Karpas-422 (cell line): ENCODE results near the gene LETMD1. TPM values are rescaled to one million over a fixed set of nuclear protein-coding genes. Genes with fewer than 3 reads are reported as not detected.
"Not testable (repeated sequence)": the region's sequence is repeated elsewhere in the genome, so short reads cannot be mapped to it uniquely, and the experiment has no call there.

ENCODE experiments used
- DNase-seq: peaks from one replicate; pipeline ENCODE4 v3.0.0-alpha.2; 2015
- H2AFZ ChIP-seq: fragments of 200-600 bp; sonication (generic); 2 replicates; pipeline ENCODE4 v1.6.1; 2014; ENCODE audit warnings: antibody characterized with exemption, low read length, mixed read lengths
- H3K27ac ChIP-seq: fragments of 200-600 bp; sonication (generic); 2 replicates; pipeline ENCODE4 v1.5.1; 2014; ENCODE audit warnings: mild to moderate bottlenecking, low read length, moderate library complexity
- H3K27me3 ChIP-seq: fragments of 200-600 bp; sonication (generic); 2 replicates; pipeline ENCODE4 v1.6.1; 2014; ENCODE audit warnings: low read length, mixed read lengths
- H3K36me3 ChIP-seq: fragments of 200-600 bp; sonication (generic); 2 replicates; pipeline ENCODE4 v1.6.1; 2014; ENCODE audit warnings: low read length, mixed read lengths; ENCODE audit not compliant: insufficient read depth
- H3K4me1 ChIP-seq: fragments of 200-600 bp; sonication (generic); 2 replicates; pipeline ENCODE4 v1.6.1; 2014; ENCODE audit warnings: mild to moderate bottlenecking, low read length, mixed read lengths
- H3K4me2 ChIP-seq: fragments of 200-600 bp; sonication (generic); 2 replicates; pipeline ENCODE4 v1.6.1; 2014; ENCODE audit warnings: low read length, low read depth, mild to moderate bottlenecking; ENCODE audit not compliant: poor library complexity, severe bottlenecking
- H3K4me3 ChIP-seq: fragments of 200-600 bp; sonication (generic); 2 replicates; pipeline ENCODE4 v1.5.1; 2014; ENCODE audit warnings: mild to moderate bottlenecking, antibody characterized with exemption, low read length, mixed read lengths
- H3K79me2 ChIP-seq: fragments of 200-600 bp; sonication (generic); 2 replicates; pipeline ENCODE4 v1.6.1; 2014; ENCODE audit warnings: mild to moderate bottlenecking, low read length, mixed read lengths
- H3K9ac ChIP-seq: fragments of 200-600 bp; sonication (generic); 2 replicates; pipeline ENCODE4 v1.6.0; 2014; ENCODE audit warnings: low read length
- H3K9me2 ChIP-seq: fragments of 200-600 bp; sonication (generic), shearing (Covaris generic); replicated peaks from 2 replicates; pipeline ENCODE4 v1.6.0; 2014; ENCODE audit warnings: mild to moderate bottlenecking, low read length, moderate library complexity; ENCODE audit not compliant: insufficient read depth
- H3K9me3 ChIP-seq: fragments of 300-700, 200-600 bp; sonication (generic); 2 replicates; pipeline ENCODE4 v1.6.1; 2014; ENCODE audit warnings: low read length, mixed read lengths
- H4K20me1 ChIP-seq: fragments of 200-600 bp; sonication (generic); 2 replicates; pipeline ENCODE4 v1.6.1; 2014; ENCODE audit warnings: mild to moderate bottlenecking, antibody characterized with exemption, low read length, low read depth; ENCODE audit not compliant: insufficient read depth
- total RNA-seq: library from RNA; depleted of rRNA; stranded (reverse); fragments of >200 nt; shearing (Covaris generic); gene quantifications from 2 replicates; pipeline ENCODE4 v1.2.3, GENCODE V29; 2014; ENCODE audit warnings: low replicate concordance

LETMD1 gene
- total RNA-seq, 1 experiment from 2014 or later = 105 TPM

DNA sequence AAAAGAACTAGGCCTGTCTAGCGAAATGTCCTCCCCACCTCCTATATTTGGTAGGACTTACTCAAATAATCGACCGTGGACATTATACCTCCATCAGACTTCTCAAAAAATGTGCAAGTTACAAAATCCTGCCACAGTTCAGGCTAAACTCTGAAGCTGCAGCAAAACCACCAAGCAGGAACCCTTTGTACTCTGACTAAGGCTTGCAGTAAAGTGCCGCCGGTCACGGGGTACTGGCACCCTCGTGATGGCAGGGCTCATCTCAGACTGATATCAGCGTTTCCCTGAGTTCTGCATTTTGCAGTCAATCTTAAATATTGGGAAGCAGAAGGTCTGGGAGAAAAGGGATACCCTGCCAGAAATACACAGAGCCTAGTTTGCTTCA lies 39.1 kb upstream of the LETMD1 start:
- no peak overlapping the region for H3K9ac ChIP-seq
- no peaks in the 10 kb centered on the region for H4K20me1 ChIP-seq
- H2AFZ ChIP-seq = no peak overlapping the region
- H3K4me1 ChIP-seq = peaks cover 23% of the 10 kb centered on the region
- no peak overlapping the region for H3K27ac ChIP-seq
- no peak overlapping the region for H3K4me2 ChIP-seq
- no peaks in the 10 kb centered on the region for H3K9me3 ChIP-seq
- peaks cover 13% of the 10 kb centered on the region; the same call in 1 of the 2 replicates for H3K36me3 ChIP-seq
- no peaks in the 10 kb centered on the region for H3K9me2 ChIP-seq
- H3K27me3 ChIP-seq = no peaks in the 10 kb centered on the region
- H3K79me2 ChIP-seq = peaks cover 63% of the 10 kb centered on the region
- no peak for DNase-seq
- no peak overlapping the region for H3K4me3 ChIP-seq

DNA sequence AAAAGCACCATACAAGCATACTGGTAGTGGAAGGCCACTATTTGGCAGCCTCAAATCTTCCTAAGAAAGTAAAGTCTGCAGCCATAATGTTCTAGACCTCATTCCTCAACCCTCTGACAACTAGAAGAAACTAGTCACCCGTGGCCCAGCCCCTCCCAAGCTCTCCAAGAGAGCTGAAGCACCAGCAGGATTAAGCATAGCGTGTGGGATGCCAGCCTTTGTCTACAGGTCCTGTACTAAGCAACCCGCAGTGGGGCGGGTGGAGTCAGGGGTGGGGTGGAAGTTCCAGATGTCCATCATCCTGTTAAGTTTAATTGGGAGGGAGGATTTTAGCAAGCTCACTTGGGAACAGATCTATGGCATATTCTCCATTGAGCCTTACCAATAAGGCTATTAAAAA lies 36.2 kb upstream of the LETMD1 start:
- H3K9me2 ChIP-seq = no peaks in the 10 kb centered on the region
- H3K9ac ChIP-seq = no peak overlapping the region
- no peak overlapping the region for H3K27ac ChIP-seq
- no peak overlapping the region for H3K4me3 ChIP-seq
- 0 out of 2 replicates have a peak, but pooled peaks cover 6% of the 10 kb centered on the region for H3K36me3 ChIP-seq
- peaks cover 81% of the 10 kb centered on the region for H3K79me2 ChIP-seq
- H3K4me2 ChIP-seq = no peak overlapping the region
- H3K4me1 ChIP-seq = peaks cover 23% of the 10 kb centered on the region
- no peaks in the 10 kb centered on the region for H4K20me1 ChIP-seq
- no peaks in the 10 kb centered on the region for H3K27me3 ChIP-seq
- H2AFZ ChIP-seq = no peak overlapping the region
- H3K9me3 ChIP-seq = no peaks in the 10 kb centered on the region
- no peak for DNase-seq

DNA sequence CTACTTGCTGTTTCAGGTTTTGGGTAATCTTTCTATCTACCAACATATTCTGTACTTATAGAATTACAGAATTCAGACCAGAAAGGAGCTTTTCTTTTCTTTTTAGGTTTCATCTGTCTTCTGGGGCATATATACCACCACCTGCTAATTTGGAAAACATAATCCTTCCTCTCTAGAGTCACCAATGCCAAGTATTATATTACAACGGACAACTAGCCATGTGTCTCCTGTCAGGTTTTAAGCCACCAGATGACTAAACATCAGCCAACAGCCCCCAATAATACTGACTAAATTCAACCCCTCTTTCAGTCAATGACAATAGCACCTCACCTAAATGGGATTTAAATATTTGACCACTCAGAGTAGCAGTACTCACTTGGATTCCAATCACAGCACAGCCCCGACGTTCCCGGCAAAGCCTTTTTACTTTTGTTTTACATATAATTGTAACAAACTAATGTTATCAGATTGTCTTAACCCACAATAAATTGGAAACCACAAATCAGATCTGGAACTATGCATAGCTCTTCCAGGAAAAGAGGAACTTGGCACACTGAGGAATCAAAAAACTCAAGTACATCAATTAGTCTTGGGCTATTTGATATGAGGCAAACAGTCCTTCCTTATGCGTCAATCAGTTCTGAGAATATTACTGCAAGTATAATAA lies 35.4 kb upstream of the LETMD1 start:
- no peak for DNase-seq
- Histone ChIP-seq H3K4me1 (peaks cover 23% of the 10 kb centered on the region), H3K9ac (no peak overlapping the region), H3K36me3 (0 out of 2 replicates have a peak, but pooled peaks cover 6% of the 10 kb centered on the region), H3K4me2 (no peak overlapping the region), H3K79me2 (peaks cover 89% of the 10 kb centered on the region), H3K9me3 (no peaks in the 10 kb centered on the region), H3K27me3 (no peaks in the 10 kb centered on the region), H4K20me1 (no peaks in the 10 kb centered on the region), H3K4me3 (no peak overlapping the region), H3K9me2 (no peaks in the 10 kb centered on the region), H2AFZ (no peak overlapping the region), H3K27ac (no peak overlapping the region)

DNA sequence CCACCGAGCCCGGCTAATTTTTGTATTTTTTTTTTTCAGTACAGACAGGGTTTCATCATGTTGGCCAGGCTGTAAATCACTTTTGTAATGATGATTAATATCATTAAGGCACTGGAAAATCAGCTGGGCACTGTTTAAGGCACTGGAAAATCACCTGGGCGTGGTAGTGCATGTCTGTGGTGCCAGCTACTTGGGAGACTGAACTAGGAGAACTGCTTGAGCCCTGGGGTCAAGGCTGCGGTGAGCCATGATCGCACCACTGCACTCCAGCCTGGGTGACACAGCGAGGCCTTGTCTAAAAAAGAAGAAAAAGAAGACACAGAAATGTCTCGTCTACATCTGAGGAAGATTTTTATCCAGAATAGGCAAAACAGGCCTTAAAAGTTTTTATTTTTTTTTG lies 34.7 kb upstream of the LETMD1 start:
- no peak for DNase-seq
- no peak overlapping the region for H3K4me3 ChIP-seq
- H3K4me1 ChIP-seq = peaks cover 23% of the 10 kb centered on the region
- H2AFZ ChIP-seq = no peak overlapping the region
- no peaks in the 10 kb centered on the region for H3K27me3 ChIP-seq
- no peak overlapping the region for H3K4me2 ChIP-seq
- no peaks in the 10 kb centered on the region for H4K20me1 ChIP-seq
- H3K9me3 ChIP-seq = no peaks in the 10 kb centered on the region
- no peak overlapping the region for H3K9ac ChIP-seq
- H3K9me2 ChIP-seq = no peaks in the 10 kb centered on the region
- peaks cover 94% of the 10 kb centered on the region for H3K79me2 ChIP-seq
- H3K36me3 ChIP-seq = 0 out of 2 replicates have a peak, but pooled peaks cover under 1% of the 10 kb centered on the region
- no peak overlapping the region for H3K27ac ChIP-seq

DNA sequence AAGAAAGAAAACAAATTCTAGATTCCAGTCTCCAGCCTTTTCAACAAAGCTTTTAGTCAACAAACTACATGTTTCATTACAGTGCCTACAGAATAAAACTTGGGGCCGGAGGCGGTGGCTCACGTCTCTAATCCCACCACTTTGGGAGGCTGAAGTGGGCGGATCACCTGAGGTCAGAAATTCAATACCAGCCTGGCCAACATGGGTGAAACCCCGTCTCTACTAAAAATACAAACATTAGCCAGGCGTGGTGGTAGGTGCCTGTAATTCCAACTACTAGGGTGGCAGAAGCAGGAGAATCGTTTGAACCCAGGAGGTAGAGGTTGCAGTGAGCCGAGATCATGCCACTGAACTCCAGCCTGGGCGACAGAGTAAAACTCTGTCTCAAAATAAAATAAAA lies 33.7 kb upstream of the LETMD1 start:
- not testable (repeated sequence) for H3K9ac ChIP-seq, H2AFZ ChIP-seq, H3K9me3 ChIP-seq, DNase-seq, H4K20me1 ChIP-seq, H3K36me3 ChIP-seq, H3K4me3 ChIP-seq, H3K27ac ChIP-seq, H3K9me2 ChIP-seq, H3K4me2 ChIP-seq, H3K27me3 ChIP-seq
- Histone ChIP-seq H3K79me2 (peaks cover 95% of the 10 kb centered on the region), H3K4me1 (peaks cover 14% of the 10 kb centered on the region)

DNA sequence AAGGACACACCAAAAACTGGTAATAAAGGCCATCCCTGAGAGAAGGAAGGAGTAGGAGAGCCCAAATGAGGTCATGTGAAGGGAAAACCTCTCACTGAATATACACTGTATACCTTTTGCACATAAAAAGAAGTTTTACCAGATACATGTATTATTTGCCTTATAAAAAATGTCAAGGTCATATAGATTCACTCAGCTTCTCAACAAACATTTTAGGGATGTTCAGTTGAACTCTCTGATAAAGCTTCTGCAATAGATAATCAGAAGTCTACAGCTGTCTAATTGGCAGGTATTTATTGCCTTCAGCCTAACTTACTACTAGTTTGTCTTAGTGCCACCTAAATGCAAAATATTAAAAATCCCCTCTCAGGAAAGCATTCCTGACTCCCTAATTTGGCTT lies 30.7 kb upstream of the LETMD1 start:
- no peak for DNase-seq
- Histone ChIP-seq H3K4me1 (peaks cover 27% of the 10 kb centered on the region), H3K4me3 (no peak overlapping the region), H3K4me2 (no peak overlapping the region), H3K27ac (no peak overlapping the region), H3K9me2 (no peaks in the 10 kb centered on the region), H2AFZ (no peak overlapping the region), H3K9ac (no peak overlapping the region), H3K9me3 (no peaks in the 10 kb centered on the region), H4K20me1 (no peaks in the 10 kb centered on the region), H3K79me2 (peaks cover 96% of the 10 kb centered on the region), H3K36me3 (no peaks in the 10 kb centered on the region), H3K27me3 (no peaks in the 10 kb centered on the region)

DNA sequence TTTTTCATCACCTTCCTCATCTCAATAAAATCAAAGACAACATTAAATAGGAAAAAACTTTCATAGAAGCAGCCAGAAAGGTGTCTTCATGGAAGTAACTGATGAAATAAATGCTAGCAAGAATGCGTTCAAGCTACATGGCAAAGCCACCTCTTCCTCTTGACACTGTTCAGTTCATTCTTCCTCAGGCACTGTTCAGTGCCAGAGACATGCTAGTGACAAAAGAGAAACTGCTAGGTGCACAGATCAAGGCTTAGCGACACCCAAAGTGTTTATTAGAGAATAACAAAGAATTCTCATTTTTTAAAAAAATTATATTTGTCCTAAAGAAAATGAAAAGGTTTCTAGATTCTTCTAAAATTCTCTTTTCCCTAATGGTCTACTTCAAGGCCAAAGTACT lies 29.2 kb upstream of the LETMD1 start:
- Histone ChIP-seq H3K4me1 (peaks cover 26% of the 10 kb centered on the region), H3K79me2 (peaks cover 96% of the 10 kb centered on the region), H3K27ac (no peak overlapping the region), H3K9me3 (no peaks in the 10 kb centered on the region), H3K9ac (no peak overlapping the region), H3K4me2 (no peak overlapping the region), H4K20me1 (no peaks in the 10 kb centered on the region), H3K27me3 (no peaks in the 10 kb centered on the region), H3K9me2 (no peaks in the 10 kb centered on the region), H3K36me3 (no peaks in the 10 kb centered on the region), H2AFZ (no peak overlapping the region), H3K4me3 (no peak overlapping the region)
- DNase-seq = no peak

DNA sequence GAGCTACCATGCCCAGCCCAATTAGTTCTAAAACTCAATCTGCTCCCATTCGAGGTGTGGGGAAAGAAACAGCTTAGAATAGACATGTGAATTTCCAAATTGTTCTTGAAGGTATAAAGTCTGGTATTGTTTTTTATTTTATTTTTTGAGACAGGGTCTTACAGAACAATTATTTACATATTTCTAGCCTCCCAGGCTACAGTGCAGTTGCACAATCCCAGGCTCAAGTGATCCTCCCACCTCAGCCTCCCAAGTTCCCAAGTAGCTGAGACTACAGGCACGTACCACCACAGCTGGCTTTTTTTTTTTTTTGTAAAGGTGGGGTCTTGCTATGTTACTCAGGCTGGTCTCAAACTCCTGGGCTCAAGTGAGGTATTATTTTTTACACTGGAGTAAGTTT lies 28.2 kb upstream of the LETMD1 start:
- no peaks in the 10 kb centered on the region for H3K9me2 ChIP-seq
- H3K27ac ChIP-seq = no peak overlapping the region
- no peak overlapping the region for H3K4me3 ChIP-seq
- no peak overlapping the region for H2AFZ ChIP-seq
- peaks cover 36% of the 10 kb centered on the region for H3K4me1 ChIP-seq
- no peak overlapping the region for H3K9ac ChIP-seq
- peaks cover 97% of the 10 kb centered on the region for H3K79me2 ChIP-seq
- no peak for DNase-seq
- H3K36me3 ChIP-seq = no peaks in the 10 kb centered on the region
- H4K20me1 ChIP-seq = no peaks in the 10 kb centered on the region
- no peaks in the 10 kb centered on the region for H3K9me3 ChIP-seq
- H3K4me2 ChIP-seq = no peak overlapping the region
- H3K27me3 ChIP-seq = no peaks in the 10 kb centered on the region
